ENCODE results near the gene EID3. TPM values are rescaled to one million over a fixed set of nuclear protein-coding genes. Genes with fewer than 3 reads are reported as not detected.

The EID3 gene
- polyA plus RNA-seq, 3 donors, result 0.64 to 1.0 (median 0.65) TPM

DNA sequence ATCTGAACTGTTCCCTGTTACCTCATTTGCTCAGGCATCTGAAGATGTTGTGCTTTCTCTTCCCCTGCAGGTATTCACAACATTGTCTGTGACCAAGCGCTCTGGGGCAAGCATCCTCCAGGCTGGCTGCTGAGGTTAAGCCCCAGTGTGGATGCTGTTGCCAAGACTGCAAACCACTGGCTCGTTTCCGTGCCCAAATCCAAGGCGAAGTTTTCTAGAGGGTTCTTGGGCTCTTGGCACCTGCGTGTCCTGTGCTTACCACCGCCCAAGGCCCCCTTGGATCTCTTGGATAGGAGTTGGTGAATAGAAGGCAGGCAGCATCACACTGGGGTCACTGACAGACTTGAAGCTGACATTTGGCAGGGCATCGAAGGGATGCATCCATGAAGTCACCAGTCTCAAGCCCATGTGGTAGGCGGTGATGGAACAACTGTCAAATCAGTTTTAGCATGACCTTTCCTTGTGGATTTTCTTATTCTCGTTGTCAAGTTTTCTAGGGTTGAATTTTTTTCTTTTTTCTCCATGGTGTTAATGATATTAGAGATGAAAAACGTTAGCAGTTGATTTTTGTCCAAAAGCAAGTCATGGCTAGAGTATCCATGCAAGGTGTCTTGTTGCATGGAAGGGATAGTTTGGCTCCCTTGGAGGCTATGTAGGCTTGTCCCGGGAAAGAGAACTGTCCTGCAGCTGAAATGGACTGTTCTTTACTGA lies 44.9 kb downstream of the EID3 start:
- no peak overlapping the region for H3K27ac ChIP-seq (ENCODE audit: low read depth in 1 of 2, low read length in 2 of 2)
- peaks cover 0 to 2% (median 0%) of the 10 kb centered on the region in 7 donors for H3K9me3 Mint-ChIP-seq
- peaks cover 76 to 99% of the 10 kb centered on the region in 2 donors for H3K36me3 ChIP-seq (replicated peaks in 1 of 2; ENCODE audit: control insufficient read depth in 1 of 2, insufficient read depth in 2 of 2, low read length in 2 of 2)
- intact Hi-C loops (cut with micrococcal nuclease), result no loop called here
- no peaks in the 10 kb centered on the region for H3K4me1 ChIP-seq (ENCODE audit: control insufficient read depth in 1 of 2, insufficient read depth in 2 of 2, low read length in 2 of 2)
- no peaks in the 10 kb centered on the region for H3K4me1 Mint-ChIP-seq
- whole genome bisulfite sequencing (ENCODE audit: insufficient coverage), result 98% methylated on average over 8 of the region's 11 CpGs
- TF ChIP-seq, protein P1, sequence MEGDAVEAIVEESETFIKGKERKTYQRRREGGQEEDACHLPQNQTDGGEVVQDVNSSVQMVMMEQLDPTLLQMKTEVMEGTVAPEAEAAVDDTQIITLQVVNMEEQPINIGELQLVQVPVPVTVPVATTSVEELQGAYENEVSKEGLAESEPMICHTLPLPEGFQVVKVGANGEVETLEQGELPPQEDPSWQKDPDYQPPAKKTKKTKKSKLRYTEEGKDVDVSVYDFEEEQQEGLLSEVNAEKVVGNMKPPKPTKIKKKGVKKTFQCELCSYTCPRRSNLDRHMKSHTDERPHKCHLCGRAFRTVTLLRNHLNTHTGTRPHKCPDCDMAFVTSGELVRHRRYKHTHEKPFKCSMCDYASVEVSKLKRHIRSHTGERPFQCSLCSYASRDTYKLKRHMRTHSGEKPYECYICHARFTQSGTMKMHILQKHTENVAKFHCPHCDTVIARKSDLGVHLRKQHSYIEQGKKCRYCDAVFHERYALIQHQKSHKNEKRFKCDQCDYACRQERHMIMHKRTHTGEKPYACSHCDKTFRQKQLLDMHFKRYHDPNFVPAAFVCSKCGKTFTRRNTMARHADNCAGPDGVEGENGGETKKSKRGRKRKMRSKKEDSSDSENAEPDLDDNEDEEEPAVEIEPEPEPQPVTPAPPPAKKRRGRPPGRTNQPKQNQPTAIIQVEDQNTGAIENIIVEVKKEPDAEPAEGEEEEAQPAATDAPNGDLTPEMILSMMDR (IDR thresholded peaks at IDR 0.05), result no peak
- H2AFZ ChIP-seq (ENCODE audit: insufficient read depth, low read depth, low read length, poor library complexity, severe bottlenecking), result no peak overlapping the region
- no peaks in the 10 kb centered on the region for H3K9me3 ChIP-seq (replicated peaks in 1 of 2; ENCODE audit: control insufficient read depth in 1 of 2, insufficient read depth in 1 of 2, low read length in 2 of 2)
- H3K36me3 Mint-ChIP-seq, result peaks cover 74 to 81% of the 10 kb centered on the region in 2 donors
- H3K27me3 ChIP-seq (ENCODE audit: control insufficient read depth in 2 of 2, insufficient read depth in 2 of 2, low read length in 2 of 2), result no peaks in the 10 kb centered on the region
- no peak for DNase-seq
- H3K4me2 ChIP-seq (replicated peaks; ENCODE audit: extremely low read depth, low read length, poor library complexity, severe bottlenecking), result no peak overlapping the region
- peaks cover 8% of the 10 kb centered on the region for H4K20me1 ChIP-seq (ENCODE audit: insufficient read depth, low read length)
- peaks cover 0 to 1% (median 0%) of the 10 kb centered on the region in 3 donors for H3K27me3 Mint-ChIP-seq (ENCODE audit: low read depth in 3 of 3)
- no peak overlapping the region for H3K4me3 ChIP-seq (replicated peaks in 1 of 3; ENCODE audit: low read depth in 2 of 3, low read length in 3 of 3)
- H3K79me2 ChIP-seq (ENCODE audit: insufficient read depth, low read length), result no peaks in the 10 kb centered on the region
- H3K9ac ChIP-seq (ENCODE audit: insufficient read depth, low read length, poor library complexity, severe bottlenecking), result no peak overlapping the region
- no peak overlapping the region for H3K4me3 Mint-ChIP-seq
- no peak overlapping the region for H3K27ac Mint-ChIP-seq

DNA sequence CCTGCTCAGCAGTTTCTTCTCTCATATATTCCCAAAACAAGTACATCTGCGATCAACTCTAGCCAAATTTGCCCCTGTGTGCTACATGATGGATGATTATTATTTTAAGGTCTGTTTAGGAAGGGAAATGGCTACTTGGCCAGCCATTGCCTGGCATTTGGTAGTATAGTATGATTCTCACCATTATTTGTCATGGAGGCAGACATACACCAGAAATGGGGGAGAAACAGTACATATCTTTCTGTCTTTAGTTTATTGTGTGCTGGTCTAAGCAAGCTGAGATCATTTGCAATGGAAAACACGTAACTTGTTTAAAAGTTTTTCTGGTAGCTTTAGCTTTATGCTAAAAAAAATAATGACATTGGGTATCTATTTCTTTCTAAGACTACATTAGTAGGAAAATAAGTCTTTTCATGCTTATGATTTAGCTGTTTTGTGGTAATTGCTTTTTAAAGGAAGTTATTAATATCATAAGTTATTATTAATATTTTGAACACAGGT lies 45.5 kb downstream of the EID3 start:
- Mint-ChIP-seq H3K36me3 (peaks cover 77 to 79% of the 10 kb centered on the region in 2 donors), H3K4me3 (no peak overlapping the region), H3K9me3 (peaks cover 0 to 2% (median 0%) of the 10 kb centered on the region in 7 donors), H3K27ac (peak overlapping the region in 1 of 7 donors; percentile 25), H3K27me3 (ENCODE audit: low read depth in 3 of 3) (peaks cover 0 to 1% (median 0%) of the 10 kb centered on the region in 3 donors), H3K4me1 (no peaks in the 10 kb centered on the region)
- no CpG with 5 or more reads among the region's 2 CpGs for WGBS (ENCODE audit: insufficient coverage)
- Histone ChIP-seq H3K36me3 (replicated peaks in 1 of 2; ENCODE audit: control insufficient read depth in 1 of 2, insufficient read depth in 2 of 2, low read length in 2 of 2) (peaks cover 79 to 99% of the 10 kb centered on the region in 2 donors), H3K27me3 (ENCODE audit: control insufficient read depth in 2 of 2, insufficient read depth in 2 of 2, low read length in 2 of 2) (no peaks in the 10 kb centered on the region), H3K4me1 (ENCODE audit: control insufficient read depth in 1 of 2, insufficient read depth in 2 of 2, low read length in 2 of 2) (no peaks in the 10 kb centered on the region), H3K4me2 (replicated peaks; ENCODE audit: extremely low read depth, low read length, poor library complexity, severe bottlenecking) (no peak overlapping the region), H4K20me1 (ENCODE audit: insufficient read depth, low read length) (peaks cover 8% of the 10 kb centered on the region), H3K9me3 (replicated peaks in 1 of 2; ENCODE audit: control insufficient read depth in 1 of 2, insufficient read depth in 1 of 2, low read length in 2 of 2) (no peaks in the 10 kb centered on the region), H3K4me3 (replicated peaks in 1 of 3; ENCODE audit: low read depth in 2 of 3, low read length in 3 of 3) (no peak overlapping the region), H3K27ac (ENCODE audit: low read depth in 1 of 2, low read length in 2 of 2) (no peak overlapping the region), H2AFZ (ENCODE audit: insufficient read depth, low read depth, low read length, poor library complexity, severe bottlenecking) (no peak overlapping the region), H3K9ac (ENCODE audit: insufficient read depth, low read length, poor library complexity, severe bottlenecking) (no peak overlapping the region), H3K79me2 (ENCODE audit: insufficient read depth, low read length) (no peaks in the 10 kb centered on the region)
- intact Hi-C loops (cut with micrococcal nuclease), result no loop called here
- no peak for DNase-seq
- TF ChIP-seq, protein P1 (IDR thresholded peaks at IDR 0.05), result no peak
